ENCODE measurements around the gene EXOC8.

The EXOC8 gene

GRCh38 chr1:231337472-231338269 lies at the start of gene EXOC8:
Gene EXOC8, minus strand, starts transcription at chr1:231337852. Its CDS starts 107 bp downstream, at chr1:231337745.
- DNase-seq, result peak; percentile 99

- DNase-seq, result no peak
Measured at GRCh38 chr1:231386466-231386865, 48.8 kb upstream of the EXOC8 start.

- no peak for DNase-seq
Measured at GRCh38 chr1:231385416-231385748, 47.7 kb upstream of the EXOC8 start.

- no peak for DNase-seq
Measured at GRCh38 chr1:231384696-231385415, 47.2 kb upstream of the EXOC8 start.

GRCh38 chr1:231383159-231383860 lies 45.7 kb upstream of the EXOC8 start:
- no peak for DNase-seq

- no peak for DNase-seq
Measured at GRCh38 chr1:231382426-231382825, 44.8 kb upstream of the EXOC8 start.

GRCh38 chr1:231381729-231382128 lies 44.1 kb upstream of the EXOC8 start:
- no peak for DNase-seq

- DNase-seq, result no peak
Measured at GRCh38 chr1:231376875-231377549, 39.4 kb upstream of the EXOC8 start.

- no peak for DNase-seq
Measured at GRCh38 chr1:231376101-231376500, 38.4 kb upstream of the EXOC8 start.

- no peak for DNase-seq
Measured at GRCh38 chr1:231374394-231374793, 36.7 kb upstream of the EXOC8 start.

GRCh38 chr1:231372501-231372900 lies 34.8 kb upstream of the EXOC8 start:
- DNase-seq, result no peak

- DNase-seq, result no peak
Measured at GRCh38 chr1:231369282-231369681, 31.6 kb upstream of the EXOC8 start.

GRCh38 chr1:231364192-231364591 lies 26.5 kb upstream of the EXOC8 start:
- no peak for DNase-seq

- no peak for DNase-seq
Measured at GRCh38 chr1:231363624-231364023, 26.0 kb upstream of the EXOC8 start.

- DNase-seq, result no peak
Measured at GRCh38 chr1:231362325-231362724, 24.7 kb upstream of the EXOC8 start.

- DNase-seq, result peak; percentile 25
Measured at GRCh38 chr1:231359113-231359512, 21.5 kb upstream of the EXOC8 start.

- DNase-seq, result peak; percentile 44
Measured at GRCh38 chr1:231357831-231358354, 20.2 kb upstream of the EXOC8 start.

GRCh38 chr1:231357187-231357772 lies 19.6 kb upstream of the EXOC8 start:
- DNase-seq, result no peak

- DNase-seq, result no peak
Measured at GRCh38 chr1:231355171-231355570, 17.5 kb upstream of the EXOC8 start.

GRCh38 chr1:231354330-231355020 lies 16.8 kb upstream of the EXOC8 start:
- DNase-seq, result no peak

- no peak for DNase-seq
Measured at GRCh38 chr1:231353086-231353485, 15.4 kb upstream of the EXOC8 start.

- DNase-seq, result no peak
Measured at GRCh38 chr1:231351816-231352215, 14.2 kb upstream of the EXOC8 start.

All from femur (tissue), 1 donor.